HG02870 (cell line): ENCODE measurements around the gene CRELD2.
A peak's percentile ranks its signal among the peaks of the same experiment; 100 is the strongest.

Experiments
- ATAC-seq: cut with Tn5 transposase; IDR thresholded peaks from one replicate; pipeline ENCODE4 v1.9.1; 2021; ENCODE audit warnings: mild to moderate bottlenecking, moderate library complexity; ENCODE audit not compliant: unreplicated experiment

Gene CRELD2

DNA sequence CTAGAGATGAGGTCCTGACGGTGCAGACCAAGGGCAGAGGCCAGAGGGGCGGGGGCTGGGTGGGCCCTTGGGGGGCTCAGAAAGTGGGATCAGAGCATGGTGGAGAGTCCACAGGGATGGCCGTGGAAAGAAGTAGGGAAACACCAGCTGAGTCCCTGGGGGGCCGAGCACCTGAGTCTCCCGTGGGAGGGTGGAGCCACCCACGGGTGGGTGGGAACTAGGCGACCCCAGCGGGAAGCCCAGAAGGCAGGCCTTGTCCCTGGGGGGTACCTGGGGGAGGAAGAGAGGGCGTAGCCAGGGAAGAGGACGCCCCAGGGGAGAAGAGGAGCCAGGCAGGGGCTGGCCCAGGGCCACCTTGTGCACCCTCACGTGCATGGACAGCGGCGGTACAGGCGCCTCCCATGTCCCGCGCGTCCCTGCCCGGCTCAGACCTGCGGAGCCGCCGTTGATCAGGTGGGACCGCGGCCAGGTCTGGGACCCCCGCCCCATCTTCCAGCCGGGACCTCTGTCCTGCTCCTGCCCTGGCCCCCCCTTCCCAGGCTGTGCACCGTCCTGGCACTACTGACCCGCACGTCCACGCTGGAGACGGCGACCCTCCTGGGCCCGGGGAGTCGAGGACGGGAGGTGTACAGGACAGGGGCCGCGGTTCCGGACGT lies 10.2 kb downstream of the CRELD2 start:
- no peak for ATAC-seq

- no peak for ATAC-seq
These were observed 11.0 kb downstream of the CRELD2 start for GRCh38 chr22:49929211-49929979.

- no peak for ATAC-seq
These were observed 11.7 kb downstream of the CRELD2 start for GRCh38 chr22:49929994-49930575.

GRCh38 chr22:49930596-49931412 lies 12.4 kb downstream of the CRELD2 start:
- ATAC-seq = no peak

DNA sequence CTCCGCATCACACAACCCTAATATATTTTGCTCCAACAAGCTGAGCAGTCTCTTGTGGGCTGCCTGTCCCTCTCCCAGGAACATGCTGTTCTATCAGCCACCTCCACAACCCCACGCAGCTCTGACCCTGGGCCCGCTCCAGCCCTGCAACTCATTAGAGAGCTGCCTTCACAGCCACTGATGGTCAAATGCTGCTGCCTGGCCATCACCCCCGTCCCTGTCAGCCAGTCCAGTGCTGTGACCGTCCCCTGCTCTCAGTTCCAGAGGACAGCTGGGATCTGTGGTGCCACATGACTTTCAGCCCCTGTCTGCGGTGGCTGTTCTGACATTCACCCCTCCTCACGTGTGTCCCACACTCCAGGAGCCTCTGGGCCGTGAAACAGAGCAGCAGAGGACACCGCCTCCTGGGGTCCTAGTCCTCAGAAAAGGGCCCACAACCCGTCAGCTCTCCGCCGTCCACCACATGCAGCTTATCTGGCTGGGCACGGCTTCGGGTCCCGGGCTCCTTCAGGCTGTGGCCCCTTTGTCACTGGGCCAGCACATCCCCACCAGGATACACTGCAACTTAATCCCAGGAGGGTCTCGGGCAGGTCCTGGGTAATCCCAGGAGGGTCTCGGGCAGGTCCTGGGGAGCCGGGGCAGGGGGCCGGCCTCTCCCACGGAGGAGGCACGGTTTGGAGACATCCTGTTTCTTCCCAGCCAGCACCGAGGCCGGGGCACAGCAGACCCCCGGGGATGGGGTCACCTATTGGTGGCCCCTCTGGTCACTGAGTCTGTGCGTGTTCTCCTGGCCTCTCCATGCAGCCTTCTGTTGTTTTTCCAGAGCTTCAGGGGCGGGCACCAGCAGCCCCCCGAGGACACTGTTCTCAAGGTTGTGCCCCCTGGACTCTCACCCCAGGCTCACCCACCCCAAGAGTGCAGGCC lies 15.1 kb downstream of the CRELD2 start:
- ATAC-seq = no peak

- ATAC-seq = no peak
These were observed 15.9 kb downstream of the CRELD2 start for GRCh38 chr22:49934160-49934890.

DNA sequence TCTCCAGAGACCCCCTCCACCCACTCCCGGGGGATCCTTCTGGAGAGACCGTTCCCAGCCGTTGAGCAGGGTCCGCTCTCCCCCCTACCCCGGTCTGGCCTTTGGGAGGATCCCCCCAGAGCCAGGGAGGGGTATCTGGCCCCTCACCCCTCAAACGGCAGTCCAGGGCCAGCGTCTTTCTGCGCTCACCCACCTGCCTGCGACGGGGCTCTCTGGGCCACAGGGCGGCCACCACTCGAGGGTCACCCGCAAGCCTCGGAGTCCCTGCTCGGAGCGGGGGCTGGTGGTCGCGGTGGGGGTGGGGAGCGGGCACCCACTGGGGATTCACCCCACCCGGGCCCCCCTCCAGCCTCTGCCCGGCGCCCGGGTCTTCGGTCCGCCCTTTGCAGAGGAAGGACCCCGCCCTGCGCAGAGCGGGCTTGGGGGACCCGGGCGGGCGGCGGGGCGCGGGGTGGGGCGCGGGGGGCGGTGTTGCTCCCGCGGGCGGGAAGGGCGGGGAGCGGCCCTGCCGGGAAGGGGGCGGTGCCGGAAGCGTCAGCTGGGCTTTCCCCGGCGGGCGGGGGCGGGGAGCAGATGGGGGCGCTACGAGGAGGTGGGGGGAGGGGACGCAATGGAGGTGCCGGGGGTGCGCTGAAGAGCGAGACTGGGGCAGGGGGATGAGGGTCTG lies 16.6 kb downstream of the CRELD2 start:
- no peak for ATAC-seq

DNA sequence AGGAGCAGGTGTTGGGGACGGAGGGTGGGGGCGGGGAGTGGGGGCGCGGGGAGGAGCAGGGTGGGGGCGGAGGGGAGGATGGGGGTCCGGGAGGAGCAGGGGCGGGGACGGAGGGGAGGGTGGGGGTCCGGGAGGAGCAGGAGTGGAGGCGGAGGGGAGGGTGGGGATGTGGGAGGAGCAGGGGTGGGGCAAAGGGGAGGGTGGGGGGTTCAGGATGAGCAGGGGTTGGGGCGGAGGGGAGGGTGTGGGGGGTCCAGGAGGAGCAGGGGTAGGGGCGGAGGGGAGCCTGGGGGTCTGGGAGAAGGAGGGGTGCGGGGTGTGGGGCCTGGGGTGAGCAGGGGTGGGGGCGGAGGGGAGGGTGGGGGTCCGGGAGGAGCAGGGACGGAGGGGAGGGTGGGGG lies 17.1 kb downstream of the CRELD2 start:
- ATAC-seq = no peak

DNA sequence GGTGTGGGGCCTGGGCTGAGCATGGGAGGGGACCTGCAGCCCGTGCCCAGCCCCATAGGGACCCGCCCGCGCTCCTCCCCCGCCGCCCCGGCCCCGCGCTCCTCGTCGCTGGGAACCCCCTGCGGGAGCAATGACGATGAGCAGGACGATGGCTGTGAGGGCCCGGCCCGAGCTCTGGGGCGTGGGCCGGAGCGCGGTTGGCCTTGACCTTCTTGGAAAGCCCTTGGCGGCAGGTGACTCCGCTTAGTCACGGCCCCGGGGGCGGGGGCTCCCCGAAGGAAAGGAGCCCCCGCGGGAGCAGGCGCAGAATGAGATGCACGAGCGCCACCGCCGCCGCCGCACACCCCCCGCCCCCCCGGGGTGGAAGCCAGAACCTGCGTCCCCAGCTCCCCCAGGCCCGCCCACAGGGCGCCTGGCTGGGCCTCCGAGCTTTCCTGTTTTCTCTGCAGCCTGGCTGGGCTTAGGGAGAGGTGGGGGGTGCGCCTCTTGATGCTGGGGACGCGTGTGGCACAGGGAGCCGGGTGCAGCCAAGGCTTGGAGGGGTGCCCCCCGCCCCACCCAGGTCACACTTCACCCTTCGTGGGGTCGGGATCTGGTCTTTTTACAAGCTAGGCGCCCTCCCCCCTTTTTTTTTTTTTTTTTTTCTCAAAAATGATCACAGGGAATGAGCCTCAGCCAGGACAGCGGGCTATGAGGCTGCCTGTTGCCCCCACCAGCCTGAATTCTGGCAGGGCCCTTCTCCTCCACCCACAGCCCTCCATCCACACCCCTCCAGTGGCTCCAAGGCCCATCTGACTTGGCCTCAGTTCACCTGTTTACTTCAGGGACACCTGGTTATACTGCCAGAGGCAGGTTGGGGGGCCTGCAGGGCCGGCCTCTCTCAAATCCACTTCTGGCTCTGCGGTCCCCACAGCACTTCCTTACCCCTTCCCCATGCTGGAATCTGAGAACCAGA lies 17.9 kb downstream of the CRELD2 start:
- peak; percentile 65 for ATAC-seq

DNA sequence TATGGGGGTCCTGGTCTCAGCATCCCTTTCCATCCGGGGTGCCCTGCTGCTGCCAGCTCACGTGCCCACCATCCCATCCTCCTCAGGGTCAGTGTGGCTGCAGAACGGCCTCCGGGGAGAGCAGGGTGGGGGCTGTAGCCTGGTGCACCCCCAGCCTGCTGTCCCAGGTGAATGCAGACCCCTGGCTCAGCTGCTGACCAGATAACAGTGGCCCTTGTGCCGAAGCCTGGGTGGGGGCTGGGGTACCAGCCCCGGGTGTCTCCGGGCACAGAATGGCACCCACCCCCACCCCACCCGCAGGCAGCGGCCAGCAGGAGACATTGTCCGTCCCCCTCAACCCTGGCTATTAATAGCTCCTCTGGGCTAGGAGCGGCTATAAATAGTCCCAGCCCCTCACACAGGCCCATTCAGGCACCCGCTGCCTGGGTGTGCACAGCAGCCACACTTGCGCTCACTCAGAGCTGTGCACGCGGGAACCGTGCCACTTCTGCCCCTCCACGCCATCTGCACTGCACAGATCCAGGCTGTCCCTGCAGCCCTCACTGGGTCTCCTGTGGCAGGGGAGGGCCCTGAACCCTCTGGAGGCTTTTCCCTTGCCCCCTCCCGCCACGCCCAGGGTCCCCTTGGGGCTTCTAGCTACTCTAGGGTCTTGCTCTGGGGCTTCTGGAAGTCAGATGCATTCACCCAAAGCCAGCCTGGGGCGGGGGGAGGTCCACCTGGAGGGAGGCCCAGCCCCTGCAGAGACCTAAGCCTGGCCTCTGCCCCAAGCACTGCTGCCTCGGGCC lies 18.7 kb downstream of the CRELD2 start:
- ATAC-seq = no peak

GRCh38 chr22:49937758-49938564 lies 19.5 kb downstream of the CRELD2 start:
- ATAC-seq = no peak

DNA sequence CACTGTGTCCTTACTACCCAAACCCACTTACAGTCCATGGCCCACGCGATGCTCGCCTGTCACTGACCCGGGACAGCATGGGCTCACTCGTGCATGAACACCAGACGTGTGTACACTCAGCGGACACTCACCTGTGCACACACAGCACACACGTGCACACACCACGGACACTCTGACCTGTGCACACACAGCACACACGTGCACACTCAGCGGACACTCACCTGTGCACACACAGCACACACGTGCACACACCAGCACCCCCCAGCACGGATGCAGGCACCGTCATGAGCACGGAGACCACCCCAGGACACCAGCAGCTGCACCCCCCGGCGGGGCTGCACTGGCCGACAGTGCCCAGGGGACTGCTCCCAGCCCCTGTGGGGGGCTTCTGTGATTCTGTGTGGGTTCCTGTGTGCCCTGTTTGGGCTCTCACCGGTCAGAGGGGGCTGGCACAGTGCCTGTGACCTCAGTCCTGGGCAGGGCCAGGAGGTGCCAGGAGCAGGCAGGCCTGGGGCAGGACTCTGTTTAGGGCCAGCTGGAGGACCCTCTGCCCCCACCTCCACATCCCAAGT lies 20.2 kb downstream of the CRELD2 start:
- ATAC-seq = no peak

DNA sequence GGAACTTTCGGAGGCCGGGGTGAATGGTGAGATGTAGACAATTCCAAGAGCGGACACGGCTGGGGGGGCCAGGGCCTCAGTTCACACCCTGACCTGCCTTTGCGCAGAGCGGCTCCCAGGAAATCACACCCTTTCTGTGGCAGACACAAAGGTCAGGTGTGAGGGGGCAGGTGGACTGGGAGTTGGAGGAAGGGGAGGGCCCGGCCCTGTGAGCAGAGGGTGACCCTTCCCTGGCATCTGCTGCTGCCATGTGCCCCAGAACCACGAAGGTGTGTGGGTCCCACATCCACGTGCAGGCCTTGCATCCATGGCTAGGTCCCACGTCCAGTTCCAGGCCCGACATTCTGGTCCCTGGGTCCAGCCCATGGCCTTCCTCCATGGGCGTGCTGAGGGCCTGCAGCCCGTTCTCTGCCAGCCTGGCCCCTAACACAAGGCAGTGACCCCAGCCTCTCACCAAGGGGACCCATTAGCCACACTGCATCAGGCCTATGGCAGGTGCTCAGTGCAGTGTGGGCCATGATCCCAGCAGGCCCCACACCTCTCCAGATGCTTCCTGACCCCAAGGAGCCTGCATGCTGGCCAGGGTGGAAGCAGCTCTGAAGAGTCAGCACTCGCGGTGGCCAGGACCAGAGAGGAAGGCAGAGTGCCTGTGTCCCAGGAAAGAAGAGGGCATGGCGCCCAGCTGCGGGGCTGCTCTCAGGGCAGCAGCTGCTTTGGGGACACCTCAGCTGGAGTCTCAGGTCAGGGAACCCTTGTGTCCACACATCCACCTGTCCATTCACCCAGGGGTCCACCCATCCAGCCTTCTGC lies 23.3 kb downstream of the CRELD2 start:
- ATAC-seq = no peak

- no peak for ATAC-seq
These were observed 24.4 kb downstream of the CRELD2 start for GRCh38 chr22:49942565-49943404.
